ENCODE data around the gene NPHP4.

DNA sequence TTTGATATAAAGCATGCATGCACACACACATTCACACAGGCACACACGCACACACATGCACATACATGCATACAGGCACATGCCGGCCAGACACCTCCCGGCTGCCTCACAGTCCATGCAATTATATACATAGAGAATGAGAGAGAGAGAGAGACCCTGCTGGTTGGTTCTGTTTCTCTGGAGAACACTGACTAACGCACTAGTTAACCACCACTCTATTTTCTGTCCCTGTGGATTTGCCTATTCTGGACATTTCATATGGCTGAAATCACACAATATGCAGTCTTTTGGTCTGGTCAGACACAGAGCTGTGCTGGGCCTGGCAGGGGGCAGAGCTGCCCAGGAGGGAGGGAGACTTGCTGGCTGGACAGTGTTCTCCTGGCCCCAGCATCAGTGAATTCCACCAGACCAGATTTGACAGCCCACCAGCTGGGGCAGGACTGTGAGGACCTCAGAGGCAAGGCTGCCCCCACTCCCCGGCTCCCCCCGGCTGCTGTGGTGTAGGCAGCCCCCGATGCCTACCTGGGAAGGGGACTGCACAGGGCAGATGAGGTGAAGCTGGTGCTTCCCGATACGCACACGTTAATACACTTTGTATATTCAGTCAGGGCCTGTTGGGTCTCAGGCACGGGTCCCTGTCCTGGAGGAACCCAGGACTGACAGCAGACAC lies 152.2 kb downstream of the NPHP4 start:
- TF ChIP-seq POLR2AphosphoS5 (IDR thresholded peaks at IDR 0.05; ENCODE audit: low read depth, low read length): no peak
- no peak for TF ChIP-seq CTCF (IDR thresholded peaks at IDR 0.05)
- no peak for TF ChIP-seq NFIC (IDR thresholded peaks at IDR 0.05; ENCODE audit: borderline replicate concordance)
- TF ChIP-seq RFX5 (IDR thresholded peaks at IDR 0.05; ENCODE audit: low read length): no peak
- no peak for TF ChIP-seq CHD2 (IDR thresholded peaks at IDR 0.05; ENCODE audit: low read length, partially characterized antibody)
- no peak for TF ChIP-seq RCOR1 (IDR thresholded peaks at IDR 0.05; ENCODE audit: low read length)
- no peak for TF ChIP-seq REST (IDR thresholded peaks at IDR 0.05; ENCODE audit: low read depth, low read length)
- TF ChIP-seq GABPA (IDR thresholded peaks at IDR 0.05; ENCODE audit: low read depth): no peak
- no peak for TF ChIP-seq FOXM1 (IDR thresholded peaks at IDR 0.05; ENCODE audit: low read depth)
- no peak for TF ChIP-seq EP300 (IDR thresholded peaks at IDR 0.05; ENCODE audit: borderline replicate concordance in 1 of 2, low read depth in 1 of 2, low read length in 1 of 2)
- TF ChIP-seq, protein P1, sequence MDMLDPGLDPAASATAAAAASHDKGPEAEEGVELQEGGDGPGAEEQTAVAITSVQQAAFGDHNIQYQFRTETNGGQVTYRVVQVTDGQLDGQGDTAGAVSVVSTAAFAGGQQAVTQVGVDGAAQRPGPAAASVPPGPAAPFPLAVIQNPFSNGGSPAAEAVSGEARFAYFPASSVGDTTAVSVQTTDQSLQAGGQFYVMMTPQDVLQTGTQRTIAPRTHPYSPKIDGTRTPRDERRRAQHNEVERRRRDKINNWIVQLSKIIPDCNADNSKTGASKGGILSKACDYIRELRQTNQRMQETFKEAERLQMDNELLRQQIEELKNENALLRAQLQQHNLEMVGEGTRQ (IDR thresholded peaks at IDR 0.05; ENCODE audit: borderline replicate concordance, low read depth, low read length): no peak
- no peak for TF ChIP-seq RAD21 (IDR thresholded peaks at IDR 0.05; ENCODE audit: low read length)
